H9 (cell line): ENCODE measurements around the gene SPAG17. TPM values are rescaled to one million over a fixed set of nuclear protein-coding genes. Genes with fewer than 3 reads are reported as not detected.
A peak's percentile ranks its signal among the peaks of the same experiment; 100 is the strongest.

ENCODE experiments used
- DNase-seq: peaks from one replicate; pipeline ENCODE4 v3.0.0-alpha.2; 2017
- H2AFZ ChIP-seq: one replicate; pipeline ENCODE4 v1.6.1; 2013; ENCODE audit warnings: mild to moderate bottlenecking, low read length, control low read depth, moderate library complexity
- H2AK5ac ChIP-seq: 2 replicates; pipeline ENCODE4 v1.6.1; 2013; ENCODE audit warnings: low read length, control low read depth, mixed read lengths; ENCODE audit not compliant: insufficient read length
- H2BK120ac ChIP-seq: one replicate; pipeline ENCODE4 v1.6.1; 2013; ENCODE audit warnings: low read depth, mild to moderate bottlenecking, low read length, control low read depth, inconsistent platforms; ENCODE audit not compliant: poor library complexity, severe bottlenecking
- H2BK12ac ChIP-seq: 2 replicates; pipeline ENCODE4 v1.6.1; 2013; ENCODE audit warnings: low read length, control low read depth, mixed read lengths, low read depth; ENCODE audit not compliant: insufficient read length
- H2BK15ac ChIP-seq: 2 replicates; pipeline ENCODE4 v1.6.1; 2013; ENCODE audit warnings: low read depth, low read length, control low read depth
- H2BK20ac ChIP-seq: one replicate; pipeline ENCODE4 v1.6.1; 2013; ENCODE audit warnings: low read depth, mild to moderate bottlenecking, low read length, control low read depth, inconsistent platforms; ENCODE audit not compliant: poor library complexity, severe bottlenecking
- H2BK5ac ChIP-seq: 2 replicates; pipeline ENCODE4 v1.6.1; 2013; ENCODE audit warnings: low read length, control low read depth, mixed read lengths; ENCODE audit not compliant: insufficient read length
- H3K14ac ChIP-seq: 2 replicates; pipeline ENCODE4 v1.6.1; 2013; ENCODE audit warnings: low read length, control low read depth; ENCODE audit not compliant: insufficient read depth
- H3K18ac ChIP-seq: 2 replicates; pipeline ENCODE4 v1.6.1; 2013; ENCODE audit warnings: low read depth, mild to moderate bottlenecking, mixed read lengths, low read length, control low read depth; ENCODE audit not compliant: insufficient read length
- H3K23ac ChIP-seq: 2 replicates; pipeline ENCODE4 v1.6.1; 2013; ENCODE audit warnings: low read length, control low read depth, mixed read lengths, low read depth; ENCODE audit not compliant: insufficient read length
- H3K23me2 ChIP-seq: 2 replicates; pipeline ENCODE4 v1.6.1; 2013; ENCODE audit warnings: low read depth, mild to moderate bottlenecking, mixed read lengths, low read length, control low read depth; ENCODE audit not compliant: insufficient read length, poor library complexity, severe bottlenecking
- H3K27ac ChIP-seq: 2 replicates; pipeline ENCODE4 v1.5.1; 2013; ENCODE audit warnings: low read length, control low read depth, mixed read lengths, low read depth; ENCODE audit not compliant: insufficient read length
- H3K27me3 ChIP-seq: 2 replicates; pipeline ENCODE4 v1.6.1; 2013; ENCODE audit warnings: low read length, control low read depth, inconsistent platforms; ENCODE audit not compliant: insufficient read depth
- H3K4ac ChIP-seq: 2 replicates; pipeline ENCODE4 v1.6.1; 2013; ENCODE audit warnings: low read depth, mild to moderate bottlenecking, control low read depth, inconsistent platforms, low read length, moderate library complexity
- H3K4me1 ChIP-seq: 2 replicates; pipeline ENCODE4 v1.6.1; 2013; ENCODE audit warnings: low read length, control low read depth, inconsistent platforms; ENCODE audit not compliant: insufficient read depth
- H3K4me2 ChIP-seq: 2 replicates; pipeline ENCODE4 v1.6.1; 2013; ENCODE audit warnings: low read length, control low read depth, mixed read lengths; ENCODE audit not compliant: insufficient read length, insufficient read depth
- H3K56ac ChIP-seq: 2 replicates; pipeline ENCODE4 v1.6.1; 2013; ENCODE audit warnings: low read depth, mild to moderate bottlenecking, mixed read lengths, low read length, control low read depth; ENCODE audit not compliant: insufficient read length
- H3K79me1 ChIP-seq: 2 replicates; pipeline ENCODE4 v1.6.1; 2013; ENCODE audit warnings: low read depth, mild to moderate bottlenecking, moderate library complexity, low read length, control low read depth, inconsistent platforms; ENCODE audit not compliant: insufficient read depth, poor library complexity, severe bottlenecking
- H3K79me2 ChIP-seq: 2 replicates; pipeline ENCODE4 v1.6.1; 2013; ENCODE audit warnings: low read length, control low read depth, inconsistent platforms; ENCODE audit not compliant: insufficient read depth
- H3K9ac ChIP-seq: 2 replicates; pipeline ENCODE4 v1.6.1; 2013; ENCODE audit warnings: low read length, control low read depth, mixed read lengths; ENCODE audit not compliant: insufficient read length; ENCODE audit errors: extremely low read depth
- H3K9me3 ChIP-seq: one replicate; pipeline ENCODE4 v1.6.1; 2013; ENCODE audit warnings: low read depth, low read length, inconsistent platforms; ENCODE audit not compliant: control insufficient read depth
- H3T11ph ChIP-seq: one replicate; pipeline ENCODE4 v1.6.1; 2013; ENCODE audit warnings: mild to moderate bottlenecking, low read length, control low read depth, inconsistent platforms
- H4K20me1 ChIP-seq: one replicate; pipeline ENCODE4 v1.6.1; 2013; ENCODE audit not compliant: control insufficient read depth, insufficient read length, insufficient read depth
- H4K5ac ChIP-seq: 2 replicates; pipeline ENCODE4 v1.6.1; 2013; ENCODE audit warnings: low read depth, mild to moderate bottlenecking, mixed read lengths, low read length, control low read depth; ENCODE audit not compliant: insufficient read length
- H4K8ac ChIP-seq: replicated peaks from 2 replicates; pipeline ENCODE4 v1.6.1; 2013; ENCODE audit warnings: low read length, control low read depth, mixed read lengths, low read depth; ENCODE audit not compliant: insufficient read length
- H4K91ac ChIP-seq: 2 replicates; pipeline ENCODE4 v1.6.1; 2013; ENCODE audit warnings: low read depth, mild to moderate bottlenecking, moderate library complexity, mixed read lengths, low read length, control low read depth; ENCODE audit not compliant: insufficient read length
- H3K27ac Mint-ChIP-seq, 3 experiments: 2 replicates in 2 of 3; 3 replicates in 1 of 3; pipeline ENCODE4 v1.8.0; 2020 to 2021; ENCODE audit warnings: mixed read lengths in 3 of 3, mild to moderate bottlenecking in 1 of 3, moderate library complexity in 1 of 3
- H3K27me3 Mint-ChIP-seq: 2 replicates; pipeline ENCODE4 v1.8.0; 2021; ENCODE audit warnings: low read depth, mild to moderate bottlenecking, moderate library complexity, mixed read lengths
- H3K36me3 Mint-ChIP-seq, 3 experiments: 2 replicates in 2 of 3; 3 replicates in 1 of 3; pipeline ENCODE4 v1.8.0; 2020 to 2021; ENCODE audit warnings: low read depth in 3 of 3, mixed read lengths in 3 of 3; ENCODE audit not compliant: insufficient read depth in 1 of 3
- H3K4me1 Mint-ChIP-seq, 2 experiments: 2 replicates each; pipeline ENCODE4 v1.8.0; 2020; ENCODE audit warnings: mixed read lengths in 2 of 2
- H3K4me3 Mint-ChIP-seq, 2 experiments: 2 replicates in 1 of 2; 3 replicates in 1 of 2; pipeline ENCODE4 v1.8.0; 2020 to 2021; ENCODE audit warnings: mild to moderate bottlenecking in 2 of 2, mixed read lengths in 2 of 2, moderate library complexity in 1 of 2
- H3K9me3 Mint-ChIP-seq, 2 experiments: 2 replicates in 1 of 2; 3 replicates in 1 of 2; pipeline ENCODE4 v1.8.0; 2020; ENCODE audit warnings: mild to moderate bottlenecking in 2 of 2, mixed read lengths in 2 of 2, moderate library complexity in 1 of 2
- CTCF ChIP-seq: fragments of 200-600 bp; sonication (generic); conservative IDR thresholded peaks from 3 replicates; pipeline ENCODE4 v1.8.0; 2021; ENCODE audit warnings: antibody characterized with exemption, mild to moderate bottlenecking
- WGBS: extraction: QIAGEN DNeasy Blood & Tissue Kit; methylation state at CpG from one replicate; pipeline ENCODE4 v1.1.7; 2013; ENCODE audit warnings: missing lambda C conversion rate, low lambda C conversion rate, mixed read lengths; ENCODE audit not compliant: insufficient read length; ENCODE audit errors: extremely low coverage; 5-methylcytosine and 5-hydroxymethylcytosine counted together
- total RNA-seq: library from RNA; stranded (reverse); gene quantifications from 2 replicates; pipeline ENCODE4 v1.2.1, GENCODE V29; 2021

SPAG17 gene
- total RNA-seq, 1 experiment from 2014 or later, result 0.37 TPM

DNA sequence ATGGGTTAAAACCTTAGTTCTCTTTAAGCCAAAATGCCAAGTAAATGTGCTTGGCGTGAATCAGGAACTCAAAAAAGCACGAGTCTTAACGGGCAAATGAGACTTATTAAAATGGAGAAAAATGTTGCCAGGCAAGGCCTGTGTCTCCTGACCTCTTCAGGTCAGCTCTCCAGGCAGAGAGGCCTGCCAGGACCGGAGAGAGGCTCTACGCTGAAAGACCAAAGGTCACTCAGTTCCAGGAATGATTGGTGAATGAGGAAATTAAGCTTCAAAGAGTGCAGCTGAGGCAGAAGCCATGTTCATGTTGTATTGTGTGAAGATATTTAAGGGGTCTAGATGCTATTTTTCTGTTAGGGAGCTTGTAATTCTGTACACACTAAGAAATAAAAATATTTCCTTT is 66.6 kb downstream of the SPAG17 start:
- H3K79me1 ChIP-seq, result no peaks in the 10 kb centered on the region
- H3K9me3 ChIP-seq, result no peaks in the 10 kb centered on the region
- Mint-ChIP-seq H3K9me3 (no peaks in the 10 kb centered on the region), H3K36me3 (no peaks in the 10 kb centered on the region), H3K4me3 (no peak overlapping the region), H3K27ac (peak overlapping the region in 2 of 3 experiments; percentile 17 to 55; a peak in 2 of 7 replicates), H3K27me3 (no peaks in the 10 kb centered on the region), H3K4me1 (peaks cover 3 to 6% of the 10 kb centered on the region in 2 experiments)
- no peak overlapping the region for H3T11ph ChIP-seq
- H3K27me3 ChIP-seq, result no peaks in the 10 kb centered on the region
- no peak overlapping the region for H2BK5ac ChIP-seq
- H4K20me1 ChIP-seq, result no peaks in the 10 kb centered on the region
- H3K56ac ChIP-seq, result no peak overlapping the region
- H3K9ac ChIP-seq, result no peak overlapping the region
- H3K18ac ChIP-seq, result no peak overlapping the region
- H3K23ac ChIP-seq, result no peak overlapping the region
- no peak overlapping the region for H2BK12ac ChIP-seq
- no peak overlapping the region for H2BK20ac ChIP-seq
- H3K14ac ChIP-seq, result no peak overlapping the region
- H3K79me2 ChIP-seq, result no peaks in the 10 kb centered on the region
- H4K5ac ChIP-seq, result no peak overlapping the region
- no peak for DNase-seq
- H3K4me1 ChIP-seq, result no peaks in the 10 kb centered on the region
- no peak overlapping the region for H2AFZ ChIP-seq
- no peak overlapping the region for H2BK15ac ChIP-seq
- H3K4ac ChIP-seq, result no peak overlapping the region
- no peak overlapping the region for H2BK120ac ChIP-seq
- H4K8ac ChIP-seq, result no peak overlapping the region
- H3K27ac ChIP-seq, result no peak overlapping the region
- H3K23me2 ChIP-seq, result no peaks in the 10 kb centered on the region
- no peak overlapping the region for H4K91ac ChIP-seq
- TF ChIP-seq CTCF, result no peak
- WGBS, result no CpG with 5 or more reads among the region's 5 CpGs
- H3K4me2 ChIP-seq, result no peak overlapping the region
- H2AK5ac ChIP-seq, result no peak overlapping the region
